Left colon (tissue), 2 donors: Measurements from ENCODE around the gene MYOG. TPM values are rescaled to one million over a fixed set of nuclear protein-coding genes. Genes with fewer than 3 reads are reported as not detected.
A peak's percentile ranks its signal among the peaks of the same experiment; 100 is the strongest.

ENCODE experiments used
- ATAC-seq: fragments of 200-7000 bp; cut with Tn5 transposase; one replicate; pipeline ENCODE4 v1.9.1; 2020; ENCODE audit warnings: mild to moderate bottlenecking, moderate library complexity
- DNase-seq, 2 donors: peaks; one replicate each; pipeline ENCODE4 v3.0.0-alpha.2; 2020
- intact Hi-C, 2 donors: fragments of 100-400 bp; cut with DNase I in 1 of 2; cut with micrococcal nuclease in 1 of 2; formaldehyde crosslinking; loops; one replicate each; pipeline versions ENCODE4 v1.11.2 to v1.14.0; 2022; cut with DNase I, micrococcal nuclease
- total RNA-seq, 2 donors: library from RNA; stranded (reverse); fragmentation: NEBNext Ultra II Directional; extraction: Animal tissue kit (Norgen Biotek cat#: 25700); gene quantifications; one replicate each; pipeline ENCODE4 v1.2.1, GENCODE V29; 2021
- donor health status: DM: no; HTN: no; CAD: no.
- donor health status: DM: yes; HTN: yes; CAD: no.

MYOG gene
- total RNA-seq, 2 donors from 2014 or later, result not detected

DNA sequence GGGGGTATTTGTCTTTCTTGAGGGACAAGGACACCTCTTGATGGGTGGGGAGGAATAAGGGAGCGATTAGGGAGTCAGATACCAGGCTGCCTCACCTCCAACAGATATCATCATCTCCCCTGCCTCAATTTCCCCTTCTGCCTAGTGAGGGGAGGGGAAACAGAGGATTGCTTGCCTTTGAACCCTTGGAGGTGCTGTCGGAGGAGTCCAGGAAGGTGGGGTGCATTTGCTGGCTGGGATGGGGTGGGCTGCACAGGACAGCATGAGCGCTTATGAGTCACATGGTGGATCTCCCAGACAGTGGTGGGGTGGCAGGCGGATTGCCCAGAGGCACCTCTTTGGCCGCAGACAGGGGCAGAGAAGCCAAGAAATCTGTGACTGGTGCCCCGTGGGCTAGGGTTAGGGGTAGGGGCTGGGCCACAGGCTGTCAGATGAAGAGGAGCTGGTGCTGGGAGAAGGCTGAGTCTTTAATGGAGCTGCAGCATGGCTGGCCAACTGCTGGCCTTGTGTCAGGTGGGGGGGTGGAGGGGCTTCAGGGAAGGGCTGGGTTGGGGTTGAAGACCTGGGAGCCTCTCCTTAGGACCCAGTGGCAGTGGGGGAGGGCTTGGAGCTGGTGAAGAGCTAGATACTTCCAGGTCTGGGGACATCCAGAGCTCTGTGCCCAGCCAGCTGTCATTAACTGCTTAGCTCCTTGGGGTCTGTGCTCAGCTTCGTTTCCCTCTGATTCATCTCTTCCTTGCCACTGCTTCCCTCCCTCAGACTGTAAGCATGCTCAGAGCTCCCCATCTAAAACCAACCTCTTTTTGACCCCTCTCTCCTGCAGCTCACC is 34.7 kb upstream of the MYOG start:
- intact Hi-C loops, result no loop called here
- ATAC-seq (no peak), DNase-seq (no peak)

DNA sequence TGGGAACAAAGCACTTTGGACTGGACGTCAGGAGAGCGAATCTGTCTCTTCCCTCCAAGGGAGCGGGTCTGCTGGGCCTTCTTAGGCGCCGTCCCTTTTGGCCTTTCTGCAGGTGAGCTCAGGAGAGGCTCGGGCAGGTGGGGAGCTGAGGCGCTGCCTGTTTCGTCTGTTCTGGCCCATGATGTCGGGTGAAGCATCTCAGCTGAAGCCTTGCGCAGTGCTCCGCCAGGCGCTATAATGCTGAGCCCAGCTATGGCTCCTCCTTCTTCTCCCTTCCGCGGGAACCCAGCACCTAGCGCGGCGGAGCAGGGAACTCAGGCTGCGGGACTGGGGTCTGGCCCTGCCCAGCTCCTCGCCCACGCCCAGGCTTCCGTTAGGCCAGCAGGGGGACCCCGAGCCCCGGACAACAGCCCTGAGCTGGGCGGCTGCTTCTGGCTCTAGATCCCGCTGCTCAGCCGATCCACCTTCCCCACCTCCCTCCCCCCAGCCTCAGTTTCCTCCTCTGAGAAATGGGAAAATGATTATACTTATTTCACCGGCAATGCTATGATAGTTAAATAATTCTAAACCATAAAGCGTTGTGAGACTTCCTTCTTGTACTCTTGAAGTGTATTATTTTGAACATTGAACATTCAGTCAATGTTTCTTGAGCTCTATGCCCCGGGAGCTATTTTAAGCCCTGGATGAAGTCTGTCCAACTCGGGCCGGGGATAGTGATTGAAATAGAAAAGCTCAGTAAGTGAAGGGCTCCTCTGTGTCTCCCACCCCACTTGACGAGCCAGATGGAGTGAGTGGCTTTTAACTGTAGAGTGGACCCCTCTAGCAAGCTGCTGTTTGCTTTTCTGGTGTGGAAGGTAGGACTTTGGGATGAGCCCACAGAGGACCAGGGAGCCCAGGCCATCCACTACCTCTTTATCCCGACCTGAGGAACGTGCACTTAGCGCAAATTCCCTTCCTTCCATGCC is 32.1 kb upstream of the MYOG start:
- ATAC-seq (peak; percentile 83), DNase-seq (peak in 1 of 2 donors; percentile 70)
- intact Hi-C loops, result loop anchor here in 1 of 2 donors (1.0 to 5.0 kb wide), 2 partner anchors 24 to 99 kb away; no protein-coding TSS in a partner anchor

- DNase-seq (no peak), ATAC-seq (no peak)
- intact Hi-C loops, result loop anchor here in 1 of 2 donors (5.0 kb wide), 1 partner anchor 101 kb away; no protein-coding TSS in a partner anchor
These were observed 30.4 kb upstream of the MYOG start for GRCh38 chr1:203116091-203116820.

GRCh38 chr1:203114202-203114601 is 28.4 kb upstream of the MYOG start:
- DNase-seq (no peak), ATAC-seq (no peak)
- intact Hi-C loops, result no loop called here

GRCh38 chr1:203113308-203113707 is 27.5 kb upstream of the MYOG start:
- DNase-seq (no peak), ATAC-seq (no peak)
- intact Hi-C loops, result no loop called here

GRCh38 chr1:203112475-203112874 is 26.7 kb upstream of the MYOG start:
- intact Hi-C loops, result no loop called here
- ATAC-seq (no peak), DNase-seq (no peak)

GRCh38 chr1:203104789-203105390 is 19.1 kb upstream of the MYOG start:
- DNase-seq, result no peak
- no peak for ATAC-seq
- intact Hi-C loops, result no loop called here

DNA sequence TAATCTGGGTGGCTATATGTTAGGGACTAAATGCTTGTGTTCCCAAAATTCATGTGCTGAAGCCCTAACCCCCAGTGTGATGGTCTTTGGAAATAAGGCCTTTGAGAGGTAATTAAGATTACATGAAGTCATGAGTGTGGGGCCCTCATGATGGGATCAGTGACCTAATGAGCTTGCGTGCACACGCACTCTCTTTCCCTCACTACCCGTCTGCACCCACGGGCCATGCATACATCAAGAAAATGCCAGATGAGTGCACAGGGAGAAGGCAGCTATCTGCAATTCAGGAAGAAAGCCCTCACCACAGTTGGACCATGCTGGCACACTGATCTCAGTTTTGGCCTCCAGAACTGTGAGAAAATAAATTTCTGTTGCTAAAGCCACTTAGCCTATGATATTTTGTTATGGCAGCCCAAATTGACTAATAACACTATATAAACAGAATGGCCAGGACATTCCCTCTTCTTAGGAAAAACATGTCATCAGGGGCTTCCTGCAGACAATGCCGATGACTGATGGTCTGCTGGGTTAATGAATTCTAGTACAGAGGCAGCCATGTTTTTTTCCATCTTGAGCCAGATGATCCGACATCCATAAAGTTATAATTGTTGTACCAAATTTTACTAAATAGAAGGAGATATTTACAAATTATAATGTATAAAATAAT is 18.1 kb upstream of the MYOG start:
- ATAC-seq (no peak), DNase-seq (no peak)
- intact Hi-C loops, result no loop called here

DNA sequence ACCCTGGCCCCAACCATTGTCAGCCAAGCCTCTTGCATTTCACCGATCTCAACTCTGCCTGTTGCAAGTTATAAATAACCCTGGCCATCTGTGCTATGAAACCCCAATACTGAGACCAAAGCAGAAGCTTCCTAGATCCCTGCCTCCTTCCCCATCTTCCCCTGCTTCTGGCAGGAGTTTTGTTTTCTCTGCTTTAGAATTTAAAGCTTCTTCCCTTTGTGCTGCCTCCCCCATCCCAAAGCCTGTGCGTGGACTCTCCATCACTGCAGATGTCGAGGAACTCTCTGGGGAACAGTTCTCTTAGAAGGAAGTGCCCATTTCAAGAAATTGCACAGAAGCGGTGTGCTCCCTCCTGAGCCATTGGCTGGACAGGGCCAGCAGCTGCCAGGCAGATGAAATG is 17.4 kb upstream of the MYOG start:
- DNase-seq (no peak), ATAC-seq (no peak)
- intact Hi-C loops, result no loop called here

DNA sequence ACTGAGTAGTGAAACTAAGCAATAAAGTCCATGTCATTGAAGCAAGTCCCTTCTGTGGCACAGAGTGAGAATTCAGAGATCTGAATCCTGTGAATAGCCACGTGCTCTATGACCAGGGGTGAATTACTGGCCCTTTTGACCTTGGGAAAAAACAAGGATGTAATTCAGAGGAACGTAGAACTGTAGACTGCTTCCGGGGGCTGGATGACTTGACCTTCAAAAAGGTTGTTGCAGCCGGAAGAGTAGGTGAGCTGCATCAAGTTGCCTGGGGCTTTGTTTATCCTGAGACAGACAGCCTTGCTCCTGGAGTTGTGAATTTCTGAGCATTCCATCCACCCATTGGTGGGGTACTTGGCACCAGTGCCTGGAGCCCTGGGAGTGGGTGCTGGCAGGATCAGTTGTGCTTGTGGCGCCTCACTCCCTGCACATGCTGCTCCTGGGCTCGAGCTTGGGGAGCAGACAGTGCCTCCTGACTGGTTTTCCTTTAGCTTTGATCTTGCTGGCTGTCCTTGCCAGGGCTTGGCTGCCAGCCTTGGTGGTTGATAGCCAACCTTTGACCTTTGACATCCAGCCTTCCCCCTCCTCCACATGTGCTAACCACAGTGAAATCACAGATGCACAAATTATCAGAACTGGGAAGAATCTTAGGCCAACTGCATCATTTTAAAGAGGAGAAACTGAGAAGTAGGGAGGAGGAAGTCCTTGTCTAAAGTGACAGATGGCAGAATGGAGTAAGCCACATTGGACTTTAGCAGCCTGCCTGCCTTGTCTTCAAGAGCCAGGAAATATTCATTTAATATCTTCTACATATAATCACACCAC is 16.2 kb upstream of the MYOG start:
- DNase-seq (no peak), ATAC-seq (peak; percentile 43)
- intact Hi-C loops, result no loop called here

GRCh38 chr1:203100516-203100869 is 14.7 kb upstream of the MYOG start:
- intact Hi-C loops, result no loop called here
- no peak for ATAC-seq
- no peak for DNase-seq

DNA sequence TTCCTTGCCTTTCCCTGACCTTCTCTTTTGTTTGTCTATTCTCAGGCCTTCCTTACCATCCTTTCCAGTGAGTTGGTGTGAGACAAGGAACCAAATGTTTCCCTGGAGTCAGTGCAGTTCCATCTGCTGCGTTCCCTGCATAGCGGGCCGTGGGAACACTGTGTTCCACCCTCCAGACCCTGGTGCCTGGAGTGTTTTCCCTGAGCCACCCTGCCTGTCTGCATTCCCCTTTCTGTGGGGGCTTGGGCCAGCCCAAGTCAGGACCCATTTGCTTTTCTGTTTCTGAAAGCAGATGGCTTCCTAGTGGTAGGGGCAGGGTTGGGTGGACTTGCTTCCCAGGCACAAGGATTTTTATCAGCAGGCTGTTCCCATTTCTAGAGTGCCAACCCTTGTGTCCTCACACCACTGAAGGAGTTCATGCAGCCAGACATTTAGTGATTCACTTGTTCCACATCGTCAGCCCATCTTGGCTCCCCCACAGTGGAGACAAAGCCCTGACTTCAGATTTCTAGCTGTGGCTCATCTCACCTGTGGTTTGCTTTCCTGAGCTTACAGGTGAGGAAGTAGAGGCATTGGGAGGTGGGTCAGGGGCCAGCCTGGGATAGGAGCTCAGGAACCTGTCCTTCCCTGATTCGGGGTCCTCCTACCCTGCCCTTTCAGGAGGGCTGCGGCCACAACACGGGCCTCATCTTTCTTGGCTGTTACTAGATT is 14.1 kb upstream of the MYOG start:
- DNase-seq (no peak), ATAC-seq (no peak)
- intact Hi-C loops, result no loop called here

GRCh38 chr1:203098914-203099520 is 13.2 kb upstream of the MYOG start:
- ATAC-seq, result no peak
- no peak for DNase-seq
- intact Hi-C loops, result no loop called here

- no peak for ATAC-seq
- intact Hi-C loops, result no loop called here
- DNase-seq, result no peak
These were observed 12.6 kb upstream of the MYOG start for GRCh38 chr1:203098445-203098844.

DNA sequence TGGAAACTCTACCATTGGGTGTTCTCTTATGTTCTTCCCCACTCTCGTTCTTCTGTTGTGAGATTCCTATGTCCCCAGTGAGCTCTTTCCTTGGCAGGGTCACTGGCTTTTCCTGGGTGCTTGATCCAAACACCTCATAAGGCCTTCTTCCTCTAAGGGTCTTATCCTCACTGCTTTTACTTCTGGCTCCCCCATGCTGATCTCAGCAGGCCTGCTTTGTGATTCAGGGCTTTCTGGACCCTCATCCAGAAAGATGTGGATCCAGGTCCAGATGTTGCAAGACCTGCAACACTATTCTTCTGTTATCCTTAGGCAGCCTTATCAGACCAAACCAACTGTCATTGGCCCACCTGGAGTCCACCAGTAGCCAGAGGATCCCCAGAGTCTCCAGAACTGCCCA is 11.2 kb upstream of the MYOG start:
- no peak for ATAC-seq
- no peak for DNase-seq
- intact Hi-C loops, result no loop called here

DNA sequence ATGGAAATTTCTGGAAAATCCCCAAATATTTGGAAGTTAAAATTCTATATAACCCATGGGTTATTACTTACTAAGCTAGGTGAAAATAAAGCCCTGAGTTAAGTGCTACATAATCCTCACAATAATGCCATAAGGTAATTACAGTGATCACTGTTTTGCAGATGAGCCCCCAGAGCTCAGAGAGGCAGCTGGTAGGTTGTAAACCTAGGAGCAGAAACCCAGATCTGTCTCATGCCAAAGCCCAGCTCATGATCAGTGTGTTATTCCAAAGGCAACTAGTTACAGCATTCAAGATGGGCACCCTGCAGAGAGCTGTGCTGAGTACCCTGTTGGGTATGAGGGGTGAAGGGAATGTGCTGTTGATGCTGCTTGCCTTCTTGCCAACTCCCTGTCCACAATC is 10.8 kb upstream of the MYOG start:
- intact Hi-C loops, result no loop called here
- DNase-seq (no peak), ATAC-seq (no peak)
